Lower lobe of right lung (tissue), 2 donors: Measurements from ENCODE around the gene CELA2A. TPM values are rescaled to one million over a fixed set of nuclear protein-coding genes. Genes with fewer than 3 reads are reported as not detected.
A peak's percentile ranks its signal among the peaks of the same experiment; 100 is the strongest.

Experiments used
- ATAC-seq, 2 donors: fragments of 200-7000 bp; cut with Tn5 transposase; one replicate each; pipeline ENCODE4 v1.9.1; 2020 to 2022; ENCODE audit warnings: mild to moderate bottlenecking in 2 of 2, moderate library complexity in 2 of 2
- DNase-seq: peaks from one replicate; pipeline ENCODE4 v3.0.0-alpha.2; 2020
- H3K27ac ChIP-seq: fragments of 200-600 bp; one replicate; pipeline ENCODE4 v1.8.0; 2022
- H3K27me3 ChIP-seq: fragments of 200-600 bp; one replicate; pipeline ENCODE4 v1.8.0; 2022; ENCODE audit warnings: low read depth
- H3K36me3 ChIP-seq: fragments of 200-600 bp; one replicate; pipeline ENCODE4 v1.8.0; 2022; ENCODE audit warnings: mild to moderate bottlenecking
- H3K4me1 ChIP-seq: fragments of 200-600 bp; one replicate; pipeline ENCODE4 v1.8.0; 2022
- H3K4me3 ChIP-seq: fragments of 200-600 bp; one replicate; pipeline ENCODE4 v1.8.0; 2022; ENCODE audit warnings: mild to moderate bottlenecking
- H3K9me3 ChIP-seq: fragments of 200-600 bp; one replicate; pipeline ENCODE4 v1.8.0; 2022
- intact Hi-C: fragments of 100-400 bp; cut with DNase I; formaldehyde crosslinking; loops from one replicate; pipeline ENCODE4 v1.11.0; 2022
- total RNA-seq: library from RNA; stranded (reverse); fragmentation: NEBNext Ultra II Directional; extraction: Animal tissue kit (Norgen Biotek cat#: 25700); gene quantifications from one replicate; pipeline ENCODE4 v1.2.1, GENCODE V29; 2021
- TF ChIP-seq, protein P1 (sequence below): fragments of 200-600 bp; IDR thresholded peaks from one replicate; pipeline ENCODE4 v1.8.0; 2022; ENCODE audit warnings: antibody characterized with exemption, mild to moderate bottlenecking
- donor health status: DM: no; HTN: yes; CAD: no; lungs with severe emphysema.

CELA2A gene
- total RNA-seq, 1 donor from 2014 or later = not detected

DNA sequence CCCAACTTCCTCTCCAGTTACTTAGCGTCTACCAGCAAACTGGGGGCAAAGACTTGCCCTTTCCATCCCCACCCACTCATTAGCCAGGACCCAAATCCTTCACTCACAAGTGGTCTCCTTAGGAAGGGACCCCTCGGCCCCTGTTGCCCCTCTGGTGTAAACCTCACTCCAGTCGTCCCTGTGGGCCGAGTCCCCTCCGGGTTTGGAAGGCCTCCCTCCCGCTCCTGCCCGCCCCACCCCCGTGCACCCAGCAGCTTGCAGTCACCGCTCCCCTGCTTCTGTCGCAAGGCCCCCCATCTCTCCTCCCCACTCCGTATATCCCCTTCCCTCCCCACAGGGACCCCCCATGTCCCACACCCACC lies 45.7 kb upstream of the CELA2A start:
- ATAC-seq = no peak
- no peaks in the 10 kb centered on the region for H3K9me3 ChIP-seq
- peak overlapping the region; percentile 84 for H3K27ac ChIP-seq
- H3K4me1 ChIP-seq = peaks cover 46% of the 10 kb centered on the region
- intact Hi-C loops = no loop called here
- DNase-seq = no peak
- TF ChIP-seq, protein P1, sequence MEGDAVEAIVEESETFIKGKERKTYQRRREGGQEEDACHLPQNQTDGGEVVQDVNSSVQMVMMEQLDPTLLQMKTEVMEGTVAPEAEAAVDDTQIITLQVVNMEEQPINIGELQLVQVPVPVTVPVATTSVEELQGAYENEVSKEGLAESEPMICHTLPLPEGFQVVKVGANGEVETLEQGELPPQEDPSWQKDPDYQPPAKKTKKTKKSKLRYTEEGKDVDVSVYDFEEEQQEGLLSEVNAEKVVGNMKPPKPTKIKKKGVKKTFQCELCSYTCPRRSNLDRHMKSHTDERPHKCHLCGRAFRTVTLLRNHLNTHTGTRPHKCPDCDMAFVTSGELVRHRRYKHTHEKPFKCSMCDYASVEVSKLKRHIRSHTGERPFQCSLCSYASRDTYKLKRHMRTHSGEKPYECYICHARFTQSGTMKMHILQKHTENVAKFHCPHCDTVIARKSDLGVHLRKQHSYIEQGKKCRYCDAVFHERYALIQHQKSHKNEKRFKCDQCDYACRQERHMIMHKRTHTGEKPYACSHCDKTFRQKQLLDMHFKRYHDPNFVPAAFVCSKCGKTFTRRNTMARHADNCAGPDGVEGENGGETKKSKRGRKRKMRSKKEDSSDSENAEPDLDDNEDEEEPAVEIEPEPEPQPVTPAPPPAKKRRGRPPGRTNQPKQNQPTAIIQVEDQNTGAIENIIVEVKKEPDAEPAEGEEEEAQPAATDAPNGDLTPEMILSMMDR = no peak
- peaks cover 8% of the 10 kb centered on the region for H3K36me3 ChIP-seq
- peak overlapping the region; percentile 86 for H3K4me3 ChIP-seq
- no peaks in the 10 kb centered on the region for H3K27me3 ChIP-seq

DNA sequence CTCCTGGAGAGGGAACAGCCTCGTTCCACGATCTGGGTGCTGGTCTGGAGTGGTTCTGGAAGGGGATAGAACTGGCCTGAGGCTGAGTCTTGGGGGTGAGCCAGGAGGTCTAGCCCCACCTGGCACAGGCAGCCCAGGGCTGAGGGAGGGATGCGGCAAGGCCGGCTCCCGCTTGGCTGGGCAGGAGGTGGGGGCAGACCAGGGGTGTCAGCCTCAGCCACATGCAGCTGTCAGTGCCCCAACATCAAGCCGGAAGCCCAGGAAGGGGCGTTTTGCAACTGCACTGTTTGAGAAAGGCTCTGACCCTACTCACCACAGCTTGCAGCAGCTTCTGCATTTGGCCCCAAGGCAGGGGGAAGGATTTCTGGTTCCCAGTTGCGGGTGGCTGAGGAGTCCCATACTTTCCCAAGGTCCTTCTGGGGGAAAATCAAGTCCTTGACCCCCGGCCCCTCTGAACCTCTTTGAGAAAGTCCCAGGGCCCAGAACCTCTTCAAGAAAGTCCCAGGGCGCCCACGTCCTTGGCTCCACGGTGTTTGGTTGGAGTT lies 44.9 kb upstream of the CELA2A start:
- H3K27me3 ChIP-seq = no peaks in the 10 kb centered on the region
- peaks cover 54% of the 10 kb centered on the region for H3K4me1 ChIP-seq
- H3K9me3 ChIP-seq = no peaks in the 10 kb centered on the region
- peak; percentile 51 to 62 for ATAC-seq
- DNase-seq = peak; percentile 83
- intact Hi-C loops = no loop called here
- peaks cover 11% of the 10 kb centered on the region for H3K36me3 ChIP-seq
- H3K4me3 ChIP-seq = peak overlapping the region; percentile 86
- TF ChIP-seq, protein P1 = no peak
- peak overlapping the region; percentile 84 for H3K27ac ChIP-seq

DNA sequence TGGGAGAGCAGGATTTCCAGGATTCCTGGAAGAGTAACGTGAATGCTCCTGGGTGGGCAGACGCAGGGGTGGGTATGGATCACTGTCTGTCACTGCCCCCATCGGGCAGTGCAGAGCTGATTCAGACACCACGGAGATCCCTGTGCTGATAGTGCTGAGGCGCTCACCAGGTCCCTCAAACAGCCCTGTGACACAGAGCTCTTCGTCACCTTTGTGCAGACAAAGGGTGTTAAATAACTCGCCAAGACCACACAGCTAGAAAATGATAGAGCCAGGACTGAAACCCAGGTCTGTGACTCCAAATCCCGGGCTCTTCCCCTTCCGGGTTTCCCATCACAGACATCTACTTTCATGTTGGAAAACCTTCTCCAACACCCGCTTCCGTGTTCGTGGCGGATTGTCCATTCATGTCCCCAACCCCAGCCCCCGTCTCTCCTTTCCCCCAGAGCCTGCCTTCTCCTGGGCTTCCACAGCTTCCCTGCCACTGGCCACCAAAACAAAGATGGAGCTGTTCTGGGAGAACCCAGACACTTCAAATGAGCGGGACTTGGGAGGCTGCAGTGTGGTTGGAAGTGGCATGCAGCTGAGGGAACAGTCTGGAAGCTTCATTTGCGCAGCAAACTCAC lies 44.2 kb upstream of the CELA2A start:
- Histone ChIP-seq H3K27me3 (no peaks in the 10 kb centered on the region), H3K27ac (peak overlapping the region; percentile 84), H3K36me3 (peaks cover 11% of the 10 kb centered on the region), H3K4me1 (peaks cover 61% of the 10 kb centered on the region), H3K9me3 (no peaks in the 10 kb centered on the region), H3K4me3 (peak overlapping the region; percentile 86)
- intact Hi-C loops = no loop called here
- TF ChIP-seq, protein P1 = no peak
- DNase-seq (no peak), ATAC-seq (no peak)

DNA sequence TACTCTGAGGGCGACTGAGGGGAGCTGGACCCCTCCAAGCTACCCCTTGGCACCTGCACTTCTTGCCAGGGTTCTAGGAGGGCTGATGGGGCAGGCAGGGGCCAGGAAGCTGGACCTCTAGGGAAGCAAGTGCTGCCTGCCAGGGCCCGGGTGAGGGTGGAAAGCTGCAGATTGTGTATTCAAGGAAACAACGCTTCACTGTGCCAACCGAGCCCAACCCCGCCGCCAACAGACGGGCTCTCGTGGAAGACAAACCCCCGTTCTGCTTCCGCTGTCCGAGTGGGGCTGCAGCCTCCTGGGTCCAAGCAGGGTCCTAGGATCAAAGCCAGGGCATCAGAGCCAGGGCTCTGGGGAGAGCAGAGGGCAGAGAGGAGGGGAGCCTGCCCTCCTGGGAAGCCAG lies 43.7 kb upstream of the CELA2A start:
- H3K36me3 ChIP-seq = peaks cover 11% of the 10 kb centered on the region
- intact Hi-C loops = no loop called here
- DNase-seq = no peak
- peak overlapping the region; percentile 86 for H3K4me3 ChIP-seq
- peaks cover 66% of the 10 kb centered on the region for H3K4me1 ChIP-seq
- no peaks in the 10 kb centered on the region for H3K9me3 ChIP-seq
- peak overlapping the region; percentile 84 for H3K27ac ChIP-seq
- no peaks in the 10 kb centered on the region for H3K27me3 ChIP-seq
- no peak for ATAC-seq
- TF ChIP-seq, protein P1 = no peak

DNA sequence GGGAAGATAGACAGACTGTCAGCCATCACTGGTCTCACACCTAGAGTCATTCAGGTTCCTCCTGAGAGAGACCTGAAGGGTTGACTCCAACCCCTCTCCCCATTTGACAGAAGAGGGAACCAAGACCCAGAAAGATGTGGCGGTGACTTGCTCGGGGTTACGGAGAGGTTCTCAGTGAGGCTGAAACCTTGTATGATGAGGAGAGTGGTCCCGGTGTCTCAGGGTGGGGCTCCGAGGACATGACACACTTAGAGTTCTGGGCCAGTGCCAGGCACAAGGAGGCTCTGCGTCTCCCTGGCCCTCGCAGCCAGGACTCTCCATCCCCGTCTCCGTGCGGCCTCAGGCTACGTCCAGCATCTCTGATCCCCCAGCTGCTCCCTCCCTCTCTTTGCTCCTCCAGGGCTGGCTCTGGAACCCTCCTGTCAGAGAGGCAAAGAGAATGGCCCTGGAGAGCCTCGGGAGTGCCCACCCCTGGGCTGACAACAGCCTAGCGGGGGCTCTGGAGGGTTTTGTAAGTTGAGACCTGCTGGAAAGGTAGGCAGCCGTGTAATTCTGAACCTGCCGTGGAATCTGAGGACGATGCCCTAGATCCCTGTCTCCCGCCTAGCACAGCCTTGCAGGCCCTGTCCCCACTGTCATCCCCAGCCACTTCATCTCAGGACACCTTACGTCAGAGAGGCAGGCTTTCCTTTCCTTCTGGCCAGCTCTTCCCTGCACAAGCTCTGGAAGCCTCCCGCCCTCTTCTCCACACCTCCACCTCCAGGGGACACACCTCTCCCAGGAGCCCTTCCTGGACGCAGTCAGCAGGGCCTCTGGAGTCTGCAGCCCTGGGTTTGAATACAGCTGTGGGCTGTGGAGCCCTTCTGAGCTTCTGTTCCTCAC lies 42.7 kb upstream of the CELA2A start:
- TF ChIP-seq, protein P1 = no peak
- ATAC-seq (no peak), DNase-seq (no peak)
- no peaks in the 10 kb centered on the region for H3K9me3 ChIP-seq
- peaks cover 73% of the 10 kb centered on the region for H3K4me1 ChIP-seq
- intact Hi-C loops = no loop called here
- no peaks in the 10 kb centered on the region for H3K27me3 ChIP-seq
- no peak overlapping the region for H3K27ac ChIP-seq
- peaks cover 11% of the 10 kb centered on the region for H3K36me3 ChIP-seq
- no peak overlapping the region for H3K4me3 ChIP-seq
